Adrenal gland (tissue), 12 donors: ENCODE data around the gene ARID5A. TPM values are rescaled to one million over a fixed set of nuclear protein-coding genes. Genes with fewer than 3 reads are reported as not detected.
A peak's percentile ranks its signal among the peaks of the same experiment; 100 is the strongest.

ENCODE experiments used
- DNase-seq, 7 donors: peaks; one replicate each; pipeline ENCODE4 v3.0.0-alpha.2; 2019 to 2020
- H3K27ac ChIP-seq, 5 donors: fragments of 200-600 bp; sonication (generic) in 4 of 5; 1 replicate in 3 of 5; 2 replicates in 2 of 5; pipeline versions ENCODE4 v1.5.1 to v1.8.0; 2016 to 2020; ENCODE audit warnings: mild to moderate bottlenecking in 1 of 5
- H3K27me3 ChIP-seq: fragments of 200-600 bp; 2 replicates; pipeline ENCODE4 v1.8.0; 2021
- H3K36me3 ChIP-seq, 2 donors: fragments of 200-600 bp; replicated peaks in 1 of 2; 1 replicate in 1 of 2; 2 replicates in 1 of 2; pipeline versions ENCODE4 v1.5.1 to v1.8.0; 2018 to 2022
- H3K4me1 ChIP-seq, 2 donors: fragments of 200-600 bp; replicated peaks in 1 of 2; 1 replicate in 1 of 2; 2 replicates in 1 of 2; pipeline versions ENCODE4 v1.5.1 to v1.8.0; 2018 to 2021
- H3K4me3 ChIP-seq, 4 donors: fragments of 200-600 bp; sonication (generic) in 3 of 4; one replicate each; pipeline ENCODE4 v1.5.1; 2016 to 2018
- H3K9me3 ChIP-seq, 3 donors: fragments of 200-600 bp; sonication (generic) in 1 of 3; replicated peaks in 1 of 3; 1 replicate in 2 of 3; 2 replicates in 1 of 3; pipeline versions ENCODE4 v1.5.1 to v1.8.0; 2016 to 2021
- CTCF ChIP-seq, 6 experiments: fragments of 450-650 bp in 4 of 6; fragments of 200-600 bp in 2 of 6; sonication (generic) in 1 of 6; IDR thresholded peaks; 1 replicate in 5 of 6; 2 replicates in 1 of 6; pipeline versions ENCODE4 v1.5.1 to v1.8.0; 2016 to 2021; ENCODE audit warnings: antibody characterized with exemption in 6 of 6, mild to moderate bottlenecking in 2 of 6, moderate library complexity in 1 of 6
- POLR2A ChIP-seq, 2 donors: fragments of 450-650 bp; IDR thresholded peaks; one replicate each; pipeline ENCODE4 v1.6.1; 2017; ENCODE audit warnings: antibody characterized with exemption in 2 of 2, mild to moderate bottlenecking in 2 of 2, moderate library complexity in 1 of 2
- WGBS, 4 donors: extraction: QIAGEN DNeasy Blood & Tissue Kit in 2 of 4; methylation state at CpG; one replicate each; pipeline versions ENCODE4 v1.1.5 to v1.1.7; 2013 to 2017; 5-methylcytosine and 5-hydroxymethylcytosine counted together
- intact Hi-C, 2 donors: fragments of 100-400 bp; cut with DNase I; formaldehyde crosslinking; loops; one replicate each; pipeline versions ENCODE4 v1.14.1 to v1.15.0; 2022 to 2023
- polyA plus RNA-seq, 3 donors: library from polyadenylated mRNA; stranded (reverse); fragments of 200-250 nt in 2 of 3; fragments of 350-450 nt in 1 of 3; fragmentation: Illumina TruSeq in 1 of 3; extraction: RNeasy Lipid Tissue Mini Kit (QIAGEN cat#74804) in 1 of 3; gene quantifications; one replicate each; pipeline ENCODE4 v1.2.3, GENCODE V29; 2013 to 2014
- total RNA-seq, 9 donors: library from RNA; depleted of rRNA in 4 of 9; stranded (reverse); fragments of >200 nt in 4 of 9; fragments of 120-200 nt in 1 of 9; fragmentation: NEBNext Ultra II Directional in 1 of 9; extraction: Animal tissue kit (Norgen Biotek cat#: 25700) in 1 of 9; gene quantifications; one replicate each; pipeline versions ENCODE4 v1.1.0 to v1.2.4, GENCODE V29; 2013 to 2023
- donor health status: healthy with polysubstance abuse.
- donor health status: Bipolar disorder and iron deficiency.
- donor health status: DM: yes; HTN: yes; CAD: no.
- donor health status: DM: no; HTN: no; CAD: no.
- donor health status: DM: no; HTN: no; CAD: no.
- donor health status: DM: yes; HTN: yes; CAD: no.

The ARID5A gene
- total and polyA plus RNA-seq, 12 donors: 0.94 to 39.6 (median 14.3) TPM

DNA sequence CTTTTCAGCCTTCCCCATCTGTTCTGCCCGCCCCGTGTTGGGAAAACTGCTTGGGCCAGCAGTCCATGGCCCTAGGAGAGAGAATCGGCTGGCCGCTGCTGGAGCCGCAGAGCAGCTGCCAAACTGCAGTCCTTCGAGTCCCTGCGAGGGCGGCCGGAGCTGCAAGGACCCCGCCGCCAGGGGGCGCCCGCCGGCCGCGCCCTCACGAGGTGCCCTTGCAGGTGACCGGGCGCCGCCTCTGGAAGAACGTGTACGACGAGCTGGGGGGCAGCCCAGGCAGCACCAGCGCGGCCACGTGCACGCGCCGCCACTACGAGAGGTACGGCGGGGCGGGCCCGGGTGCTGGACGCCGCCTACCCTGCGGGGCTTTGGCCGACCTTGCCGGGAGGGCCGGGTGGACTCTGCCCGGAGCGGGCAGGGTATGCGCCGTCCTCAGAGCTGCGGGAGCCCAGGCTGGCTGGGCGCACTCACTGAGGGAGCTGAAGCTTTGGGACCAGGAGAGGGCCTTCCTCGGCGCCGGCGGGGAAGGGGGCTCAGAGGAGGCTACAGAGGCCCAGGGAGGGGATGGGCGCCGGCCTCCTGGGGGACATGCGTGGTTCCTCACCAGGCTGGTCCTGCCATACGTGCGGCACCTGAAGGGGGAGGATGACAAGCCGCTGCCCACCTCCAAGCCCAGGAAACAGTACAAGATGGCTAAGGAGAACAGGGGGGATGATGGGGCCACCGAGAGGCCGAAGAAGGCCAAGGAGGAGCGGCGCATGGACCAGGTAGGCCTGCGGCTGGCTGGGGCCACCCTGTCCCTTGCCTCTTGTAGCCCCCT lies 13.6 kb downstream of the ARID5A start:
- Histone ChIP-seq H3K9me3 (no peaks in the 10 kb centered on the region), H3K4me1 (peaks cover 0 to 5% of the 10 kb centered on the region in 2 donors), H3K36me3 (peaks cover 0 to 34% of the 10 kb centered on the region in 2 donors), H3K27me3 (no peaks in the 10 kb centered on the region), H3K27ac (no peak overlapping the region), H3K4me3 (no peak overlapping the region)
- intact Hi-C loops: loop anchor here in 1 of 2 donors (10.0 kb wide), 1 partner anchor 405 kb away; no protein-coding TSS in a partner anchor
- DNase-seq: peak in 5 of 7 donors; percentile 42 to 70 (median 68)
- TF ChIP-seq CTCF (IDR thresholded peaks at IDR 0.05) (peak; percentile 27 to 68 (median 46)), POLR2A (IDR thresholded peaks at IDR 0.05) (no peak)
- WGBS, 4 donors: 64 to 72% (median 69%) methylated on average over 31 to 61 of the region's 61 CpGs

GRCh38 chr2:96550787-96551604 lies 14.4 kb downstream of the ARID5A start:
- Histone ChIP-seq H3K4me3 (no peak overlapping the region), H3K36me3 (peaks cover 0 to 34% of the 10 kb centered on the region in 2 donors), H3K27me3 (no peaks in the 10 kb centered on the region), H3K9me3 (no peaks in the 10 kb centered on the region), H3K27ac (no peak overlapping the region), H3K4me1 (peaks cover 0 to 5% of the 10 kb centered on the region in 2 donors)
- DNase-seq: no peak
- intact Hi-C loops: loop anchor here in 1 of 2 donors (10.0 kb wide), 1 partner anchor 404 kb away; no protein-coding TSS in a partner anchor
- TF ChIP-seq POLR2A (IDR thresholded peaks at IDR 0.05) (no peak), CTCF (IDR thresholded peaks at IDR 0.05) (no peak)
- WGBS, 4 donors: 92 to 100% (median 93%) methylated on average over 5 to 14 of the region's 14 CpGs

DNA sequence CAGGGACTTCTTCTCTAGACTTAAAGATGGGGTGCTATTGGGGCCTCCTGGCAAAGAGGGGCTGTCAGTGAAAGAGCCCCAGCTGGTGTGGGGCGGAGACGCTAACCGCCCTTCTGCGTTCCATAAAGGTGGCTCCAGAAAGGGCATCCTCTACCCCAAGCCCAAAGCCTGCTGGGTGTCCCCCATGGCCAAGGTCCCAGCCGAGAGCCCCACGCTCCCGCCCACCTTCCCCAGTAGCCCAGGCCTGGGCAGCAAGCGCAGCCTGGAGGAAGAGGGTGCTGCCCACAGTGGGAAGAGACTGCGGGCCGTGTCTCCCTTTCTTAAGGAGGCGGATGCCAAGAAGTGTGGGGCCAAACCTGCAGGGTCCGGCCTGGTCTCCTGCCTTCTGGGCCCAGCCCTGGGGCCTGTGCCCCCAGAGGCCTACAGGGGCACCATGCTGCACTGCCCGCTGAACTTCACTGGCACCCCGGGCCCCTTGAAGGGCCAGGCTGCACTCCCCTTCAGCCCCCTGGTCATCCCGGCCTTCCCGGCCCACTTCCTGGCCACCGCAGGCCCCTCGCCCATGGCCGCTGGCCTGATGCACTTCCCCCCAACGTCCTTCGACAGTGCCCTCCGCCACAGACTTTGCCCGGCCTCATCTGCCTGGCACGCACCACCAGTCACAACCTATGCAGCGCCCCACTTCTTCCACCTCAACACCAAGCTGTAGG lies 15.2 kb downstream of the ARID5A start:
- no peak overlapping the region for H3K4me3 ChIP-seq
- no peak for TF ChIP-seq POLR2A (IDR thresholded peaks at IDR 0.05)
- no peak for TF ChIP-seq CTCF (IDR thresholded peaks at IDR 0.05)
- WGBS, 4 donors: 90 to 98% (median 97%) methylated on average over 11 to 25 of the region's 25 CpGs
- no peaks in the 10 kb centered on the region for H3K9me3 ChIP-seq
- no peaks in the 10 kb centered on the region for H3K27me3 ChIP-seq
- intact Hi-C loops: loop anchor here in 1 of 2 donors (10.0 kb wide), 1 partner anchor 403 kb away; no protein-coding TSS in a partner anchor
- H3K4me1 ChIP-seq: peaks cover 0 to 5% of the 10 kb centered on the region in 2 donors
- H3K36me3 ChIP-seq: peaks cover 0 to 34% of the 10 kb centered on the region in 2 donors
- H3K27ac ChIP-seq: no peak overlapping the region
- no peak for DNase-seq
